ENCODE measurements around the gene SLC27A3. TPM values are rescaled to one million over a fixed set of nuclear protein-coding genes. Genes with fewer than 3 reads are reported as not detected.
A peak's percentile ranks its signal among the peaks of the same experiment; 100 is the strongest.

The SLC27A3 gene
- total and polyA plus RNA-seq, 9 of the 15 experiments (the other 6 are each of a cell fraction or from before 2014, with no cell fraction given): 0.57 to 5.2 (median 2.8) TPM

GRCh38 chr1:153750026-153750995 is 24.9 kb upstream of the SLC27A3 start:
- Histone ChIP-seq H3K4me1 (replicated peaks in 1 of 2; ENCODE audit: control insufficient read depth in 2 of 2, insufficient read depth in 2 of 2, low read length in 2 of 2) (no peaks in the 10 kb centered on the region; a peak in 3 of 5 replicates), H3K27ac (ENCODE audit: extremely low read depth, low read depth, low read length) (no peak overlapping the region), H3K4me3 (no peak overlapping the region), H3K79me2 (ENCODE audit: control insufficient read depth, insufficient read depth, low read length) (no peaks in the 10 kb centered on the region), H4K20me1 (replicated peaks; ENCODE audit: control insufficient read depth, insufficient read depth, low read length) (no peaks in the 10 kb centered on the region), H2AFZ (ENCODE audit: low read depth, low read length) (no peak overlapping the region), H3K9me1 (ENCODE audit: control insufficient read depth, insufficient read depth, low read length) (no peaks in the 10 kb centered on the region), H3K9me3 (replicated peaks; ENCODE audit: control insufficient read depth, insufficient read depth, low read depth, low read length) (no peaks in the 10 kb centered on the region), H3K27me3 (ENCODE audit: control insufficient read depth in 2 of 2, insufficient read depth in 2 of 2, low read length in 2 of 2) (no peaks in the 10 kb centered on the region), H3K4me2 (ENCODE audit: insufficient read depth, low read length) (no peak overlapping the region), H3K9ac (ENCODE audit: insufficient read depth in 1 of 2, low read depth in 2 of 2, low read length in 2 of 2) (no peak overlapping the region), H3K36me3 (ENCODE audit: control insufficient read depth, insufficient read depth, low read length) (peaks cover 71% of the 10 kb centered on the region)
- FAIRE-seq: peak; percentile 46
- ATAC-seq: peak; percentile 59
- intact Hi-C loops (cut with micrococcal nuclease): no loop called here
- ChIA-PET CTCF (ENCODE audit: low intra/inter-chr PET ratio) (interaction anchor here (0.5 to 2.3 kb wide), 5 partner anchors 39 to 240 kb away, joined by 3 to 18 read pairs (median 3); partner anchors contain the start of gene NPR1), POLR2A (interaction anchor here (0.7 to 1.0 kb wide), 2 partner anchors 79 to 240 kb away, joined by 3 read pairs; partner anchors contain the start of gene RPS27)
- TSS peak; percentile 17 for BruUV-seq (replicated peaks)
- whole genome bisulfite sequencing (ENCODE audit: insufficient coverage, low coverage, missing lambda C conversion rate): 29% methylated on average over 6 of the region's 6 CpGs
- DNase-seq (ENCODE audit: extremely low read depth in 1 of 4, low spot score in 3 of 4): peak in 3 of 4 experiments; percentile 34 to 65 (median 56)
- in situ Hi-C loops (cut with MboI): loop anchor here (10.0 kb wide), 1 partner anchor 396 kb away; the partner anchor contains the start of gene S100A9
- TF ChIP-seq TBL1XR1 (IDR thresholded peaks at IDR 0.05; ENCODE audit: low read length in 2 of 2) (no peak), HDAC1 (IDR thresholded peaks at IDR 0.05) (0 out of 4 replicates have a peak, but pooled peaks of 1 of the 2 experiments have one; percentile 9), TCF3 (CRISPR knock-in tag; IDR thresholded peaks at IDR 0.05) (peak; percentile 70), MEF2D (tag; conservative IDR thresholded peaks at IDR 0.05; ENCODE audit: low read depth) (no peak), MEIS2 (IDR thresholded peaks at IDR 0.05; ENCODE audit: partially characterized antibody) (peak; percentile 2), CBX5 (IDR thresholded peaks at IDR 0.05; ENCODE audit: borderline replicate concordance, low read depth) (no peak), HLTF (IDR thresholded peaks at IDR 0.05) (no peak), FOXA3 (CRISPR knock-in tag; conservative IDR thresholded peaks at IDR 0.05 in 1 of 2, IDR thresholded peaks at IDR 0.05 in 1 of 2) (peak in 1 of 2 experiments; percentile 32; a peak in 1 of 4 replicates), NFE2 (IDR thresholded peaks at IDR 0.05; ENCODE audit: low read depth) (peak; percentile 62), ZBTB5 (IDR thresholded peaks at IDR 0.05) (no peak), ARID1B (IDR thresholded peaks at IDR 0.05) (peak; percentile 57; the same call in 1 of the 2 replicates), CREB5 (CRISPR knock-in tag; IDR thresholded peaks at IDR 0.05) (no peak), ZNF165 (CRISPR knock-in tag; IDR thresholded peaks at IDR 0.05; ENCODE audit: borderline replicate concordance) (no peak), GATA2 (CRISPR knock-in tag; IDR thresholded peaks at IDR 0.05) (peak; percentile 50; the same call in 1 of the 2 replicates), TRIM24 (IDR thresholded peaks at IDR 0.05) (no peak), NFIC (IDR thresholded peaks at IDR 0.05) (peak; percentile 8; the same call in 1 of the 2 replicates)
- TF ChIP-seq, protein P1, sequence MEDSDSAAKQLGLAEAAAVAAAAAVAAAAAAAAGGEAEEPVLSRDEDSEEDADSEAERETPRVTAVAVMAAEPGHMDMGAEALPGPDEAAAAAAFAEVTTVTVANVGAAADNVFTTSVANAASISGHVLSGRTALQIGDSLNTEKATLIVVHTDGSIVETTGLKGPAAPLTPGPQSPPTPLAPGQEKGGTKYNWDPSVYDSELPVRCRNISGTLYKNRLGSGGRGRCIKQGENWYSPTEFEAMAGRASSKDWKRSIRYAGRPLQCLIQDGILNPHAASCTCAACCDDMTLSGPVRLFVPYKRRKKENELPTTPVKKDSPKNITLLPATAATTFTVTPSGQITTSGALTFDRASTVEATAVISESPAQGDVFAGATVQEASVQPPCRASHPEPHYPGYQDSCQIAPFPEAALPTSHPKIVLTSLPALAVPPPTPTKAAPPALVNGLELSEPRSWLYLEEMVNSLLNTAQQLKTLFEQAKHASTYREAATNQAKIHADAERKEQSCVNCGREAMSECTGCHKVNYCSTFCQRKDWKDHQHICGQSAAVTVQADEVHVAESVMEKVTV (CRISPR knock-in tag; IDR thresholded peaks at IDR 0.05): no peak

Measured in K562 (cell line).